ENCODE data around the gene ZNF148.

DNA sequence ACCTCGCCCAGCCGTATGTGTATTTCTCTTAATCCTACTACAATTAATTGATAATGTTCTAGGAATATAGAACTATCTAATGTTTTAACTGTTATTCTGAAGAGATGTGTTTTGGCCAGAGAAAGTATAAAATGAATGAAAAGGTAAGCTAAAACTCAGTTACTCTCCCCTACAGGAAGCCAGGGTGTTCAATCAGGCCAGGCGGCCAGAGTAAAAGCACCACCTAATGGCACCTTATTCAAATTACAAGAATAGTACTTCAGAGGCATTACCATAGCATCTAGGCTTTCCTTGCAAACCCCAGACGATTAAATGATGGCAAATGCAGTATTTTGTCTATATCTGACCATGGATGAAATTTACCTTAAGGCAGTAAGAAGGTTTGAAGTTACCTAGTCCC lies 172.9 kb downstream of the ZNF148 start:
- TF ChIP-seq, protein P1, sequence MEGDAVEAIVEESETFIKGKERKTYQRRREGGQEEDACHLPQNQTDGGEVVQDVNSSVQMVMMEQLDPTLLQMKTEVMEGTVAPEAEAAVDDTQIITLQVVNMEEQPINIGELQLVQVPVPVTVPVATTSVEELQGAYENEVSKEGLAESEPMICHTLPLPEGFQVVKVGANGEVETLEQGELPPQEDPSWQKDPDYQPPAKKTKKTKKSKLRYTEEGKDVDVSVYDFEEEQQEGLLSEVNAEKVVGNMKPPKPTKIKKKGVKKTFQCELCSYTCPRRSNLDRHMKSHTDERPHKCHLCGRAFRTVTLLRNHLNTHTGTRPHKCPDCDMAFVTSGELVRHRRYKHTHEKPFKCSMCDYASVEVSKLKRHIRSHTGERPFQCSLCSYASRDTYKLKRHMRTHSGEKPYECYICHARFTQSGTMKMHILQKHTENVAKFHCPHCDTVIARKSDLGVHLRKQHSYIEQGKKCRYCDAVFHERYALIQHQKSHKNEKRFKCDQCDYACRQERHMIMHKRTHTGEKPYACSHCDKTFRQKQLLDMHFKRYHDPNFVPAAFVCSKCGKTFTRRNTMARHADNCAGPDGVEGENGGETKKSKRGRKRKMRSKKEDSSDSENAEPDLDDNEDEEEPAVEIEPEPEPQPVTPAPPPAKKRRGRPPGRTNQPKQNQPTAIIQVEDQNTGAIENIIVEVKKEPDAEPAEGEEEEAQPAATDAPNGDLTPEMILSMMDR (IDR thresholded peaks at IDR 0.05; ENCODE audit: low read depth, low read length, poor library complexity, severe bottlenecking) = peak; percentile 50
- TF ChIP-seq EZH2phosphoT487 (IDR thresholded peaks at IDR 0.05; ENCODE audit: borderline replicate concordance, low read length) = no peak

Data from DOHH2 (cell line).